SK-N-SH treated with all-trans-retinoic acid at 6 μM for 48 hours (cell line): Measurements from ENCODE around the gene OR2T33.
"Not testable (repeated sequence)": the region's sequence is repeated elsewhere in the genome, so short reads cannot be mapped to it uniquely, and the experiment has no call there.

Experiments used
- ATAC-seq: fragments of 200-7000 bp; cut with Tn5 transposase; 3 replicates; pipeline ENCODE4 v1.9.1; 2020; ENCODE audit warnings: mild to moderate bottlenecking, moderate library complexity
- ARNTL ChIP-seq: fragments of 450-650 bp; formaldehyde crosslinking; IDR thresholded peaks from 2 replicates; pipeline ENCODE4 v1.5.0; 2020; ENCODE audit warnings: low read depth, mild to moderate bottlenecking, moderate library complexity, borderline replicate concordance
- BACH2 ChIP-seq: fragments of 250-450 bp; sonication (Bioruptor Pico); IDR thresholded peaks from 2 replicates; pipeline ENCODE4 v1.9.0; 2021; ENCODE audit warnings: mild to moderate bottlenecking, borderline replicate concordance
- CSDC2 ChIP-seq: fragments of 250-450 bp; sonication (Bioruptor Pico); IDR thresholded peaks from 2 replicates; pipeline ENCODE4 v1.5.0; 2020; ENCODE audit warnings: mild to moderate bottlenecking, moderate library complexity
- ESRRG ChIP-seq: fragments of 250-450 bp; sonication (Bioruptor Pico); IDR thresholded peaks from 2 replicates; pipeline ENCODE4 v1.6.1; 2021; ENCODE audit warnings: mild to moderate bottlenecking
- GLIS3 ChIP-seq: fragments of 250-450 bp; sonication (Bioruptor Pico); IDR thresholded peaks from 2 replicates; pipeline ENCODE4 v1.5.0; 2020; ENCODE audit warnings: mild to moderate bottlenecking, moderate library complexity
- ISL1 ChIP-seq: fragments of 250-450 bp; sonication (Bioruptor Pico); IDR thresholded peaks from 2 replicates; pipeline ENCODE4 v2.1.2; 2022; ENCODE audit warnings: mild to moderate bottlenecking, moderate library complexity
- PPARA ChIP-seq: fragments of 250-450 bp; sonication (Bioruptor Pico); IDR thresholded peaks from 2 replicates; pipeline ENCODE4 v1.5.0; 2020; ENCODE audit warnings: mild to moderate bottlenecking, borderline replicate concordance
- SNAI2 ChIP-seq: fragments of 250-450 bp; sonication (Bioruptor Pico); IDR thresholded peaks from 2 replicates; pipeline ENCODE4 v1.5.0; 2020; ENCODE audit warnings: mild to moderate bottlenecking, moderate library complexity
- TOX ChIP-seq: fragments of 250-450 bp; sonication (Bioruptor Pico); IDR thresholded peaks from 2 replicates; pipeline ENCODE4 v1.8.0; 2021; ENCODE audit warnings: mild to moderate bottlenecking, moderate library complexity, borderline replicate concordance
- ZC3H10 ChIP-seq: fragments of 250-450 bp; sonication (Bioruptor Pico); IDR thresholded peaks from 2 replicates; pipeline ENCODE4 v1.5.1; 2021; ENCODE audit warnings: mild to moderate bottlenecking, moderate library complexity
- ZFP3 ChIP-seq: fragments of 250-450 bp; sonication (Bioruptor Pico); IDR thresholded peaks from 2 replicates; pipeline ENCODE4 v1.5.0; 2020; ENCODE audit warnings: mild to moderate bottlenecking, moderate library complexity
- ZFP30 ChIP-seq: fragments of 450-650 bp; formaldehyde crosslinking; IDR thresholded peaks from 2 replicates; pipeline ENCODE4 v1.5.0; 2022; ENCODE audit warnings: mild to moderate bottlenecking, moderate library complexity
- ZNF565 ChIP-seq: fragments of 450-650 bp; formaldehyde crosslinking; conservative IDR thresholded peaks from 2 replicates; pipeline ENCODE4 v1.5.0; 2020; ENCODE audit warnings: low read depth, mild to moderate bottlenecking, moderate library complexity
- ZNF70 ChIP-seq: fragments of 450-650 bp; formaldehyde crosslinking; IDR thresholded peaks from 2 replicates; pipeline ENCODE4 v1.5.0; 2020; ENCODE audit warnings: mild to moderate bottlenecking, moderate library complexity
- ZNF8 ChIP-seq: fragments of 450-650 bp; formaldehyde crosslinking; IDR thresholded peaks from 2 replicates; pipeline ENCODE4 v1.5.0; 2020; ENCODE audit warnings: mild to moderate bottlenecking, moderate library complexity
- TF ChIP-seq, protein P1 (sequence below): fragments of 250-450 bp; sonication (Bioruptor Pico); IDR thresholded peaks from 2 replicates; pipeline ENCODE4 v1.5.1; 2020; ENCODE audit warnings: low read depth, mild to moderate bottlenecking, moderate library complexity
- TF ChIP-seq, protein P2 (sequence below): fragments of 250-450 bp; sonication (Bioruptor Pico); IDR thresholded peaks from 2 replicates; pipeline ENCODE4 v1.8.0; 2020; ENCODE audit warnings: mild to moderate bottlenecking, moderate library complexity, borderline replicate concordance
- TF ChIP-seq, protein P3 (sequence below): fragments of 250-450 bp; sonication (Bioruptor Pico); IDR thresholded peaks from 2 replicates; pipeline ENCODE4 v1.5.0; 2020; ENCODE audit warnings: mild to moderate bottlenecking, moderate library complexity
- TF ChIP-seq, protein P4 (sequence below): fragments of 250-450 bp; sonication (Bioruptor Pico); IDR thresholded peaks from 2 replicates; pipeline ENCODE4 v1.8.0; 2021; ENCODE audit warnings: low read depth, mild to moderate bottlenecking, moderate library complexity, borderline replicate concordance
- TF ChIP-seq, protein P5 (sequence below): fragments of 250-450 bp; sonication (Bioruptor Pico); IDR thresholded peaks from 2 replicates; pipeline ENCODE4 v1.5.1; 2021; ENCODE audit warnings: mild to moderate bottlenecking, moderate library complexity

The OR2T33 gene

DNA sequence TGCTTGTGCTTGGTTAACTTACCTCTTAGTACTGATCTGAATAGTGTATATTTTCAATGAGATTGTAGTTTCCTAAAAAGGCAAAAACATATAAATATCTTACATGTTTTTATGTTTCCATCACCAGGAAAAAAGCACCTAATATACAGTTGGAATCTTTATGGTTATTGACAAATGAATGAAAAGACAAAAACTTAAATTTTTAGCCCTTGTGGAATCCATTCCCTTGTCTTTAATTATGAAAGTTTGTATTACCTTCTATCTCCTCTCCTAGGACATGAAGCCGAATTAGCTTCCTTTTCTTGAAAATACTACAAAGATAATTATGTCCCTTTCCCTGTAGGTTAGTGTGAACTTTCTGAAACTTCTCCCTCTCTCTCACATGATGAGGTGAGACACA, 25.5 kb upstream of the OR2T33 start, which contains the start of gene OR2T12:
TSS of gene OR2T12 (minus strand) at position 101 of the 400 bp plus-strand sequence. CDS start 7,846 bp downstream, outside the sequence.
- TF ChIP-seq, protein P1, sequence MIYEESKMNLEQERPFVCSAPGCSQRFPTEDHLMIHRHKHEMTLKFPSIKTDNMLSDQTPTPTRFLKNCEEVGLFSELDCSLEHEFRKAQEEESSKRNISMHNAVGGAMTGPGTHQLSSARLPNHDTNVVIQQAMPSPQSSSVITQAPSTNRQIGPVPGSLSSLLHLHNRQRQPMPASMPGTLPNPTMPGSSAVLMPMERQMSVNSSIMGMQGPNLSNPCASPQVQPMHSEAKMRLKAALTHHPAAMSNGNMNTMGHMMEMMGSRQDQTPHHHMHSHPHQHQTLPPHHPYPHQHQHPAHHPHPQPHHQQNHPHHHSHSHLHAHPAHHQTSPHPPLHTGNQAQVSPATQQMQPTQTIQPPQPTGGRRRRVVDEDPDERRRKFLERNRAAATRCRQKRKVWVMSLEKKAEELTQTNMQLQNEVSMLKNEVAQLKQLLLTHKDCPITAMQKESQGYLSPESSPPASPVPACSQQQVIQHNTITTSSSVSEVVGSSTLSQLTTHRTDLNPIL (CRISPR knock-in tag): no peak
- no peak for TF ChIP-seq ZNF70
- TF ChIP-seq TOX (CRISPR knock-in tag): no peak
- TF ChIP-seq, protein P2, sequence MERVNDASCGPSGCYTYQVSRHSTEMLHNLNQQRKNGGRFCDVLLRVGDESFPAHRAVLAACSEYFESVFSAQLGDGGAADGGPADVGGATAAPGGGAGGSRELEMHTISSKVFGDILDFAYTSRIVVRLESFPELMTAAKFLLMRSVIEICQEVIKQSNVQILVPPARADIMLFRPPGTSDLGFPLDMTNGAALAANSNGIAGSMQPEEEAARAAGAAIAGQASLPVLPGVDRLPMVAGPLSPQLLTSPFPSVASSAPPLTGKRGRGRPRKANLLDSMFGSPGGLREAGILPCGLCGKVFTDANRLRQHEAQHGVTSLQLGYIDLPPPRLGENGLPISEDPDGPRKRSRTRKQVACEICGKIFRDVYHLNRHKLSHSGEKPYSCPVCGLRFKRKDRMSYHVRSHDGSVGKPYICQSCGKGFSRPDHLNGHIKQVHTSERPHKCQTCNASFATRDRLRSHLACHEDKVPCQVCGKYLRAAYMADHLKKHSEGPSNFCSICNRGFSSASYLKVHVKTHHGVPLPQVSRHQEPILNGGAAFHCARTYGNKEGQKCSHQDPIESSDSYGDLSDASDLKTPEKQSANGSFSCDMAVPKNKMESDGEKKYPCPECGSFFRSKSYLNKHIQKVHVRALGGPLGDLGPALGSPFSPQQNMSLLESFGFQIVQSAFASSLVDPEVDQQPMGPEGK (CRISPR knock-in tag): no peak
- TF ChIP-seq CSDC2 (CRISPR knock-in tag): no peak
- no peak for TF ChIP-seq ZNF565 (CRISPR knock-in tag)
- no peak for TF ChIP-seq GLIS3 (CRISPR knock-in tag)
- TF ChIP-seq ARNTL: no peak
- no peak for TF ChIP-seq SNAI2
- TF ChIP-seq ZFP3 (CRISPR knock-in tag): no peak
- no peak for ATAC-seq

DNA sequence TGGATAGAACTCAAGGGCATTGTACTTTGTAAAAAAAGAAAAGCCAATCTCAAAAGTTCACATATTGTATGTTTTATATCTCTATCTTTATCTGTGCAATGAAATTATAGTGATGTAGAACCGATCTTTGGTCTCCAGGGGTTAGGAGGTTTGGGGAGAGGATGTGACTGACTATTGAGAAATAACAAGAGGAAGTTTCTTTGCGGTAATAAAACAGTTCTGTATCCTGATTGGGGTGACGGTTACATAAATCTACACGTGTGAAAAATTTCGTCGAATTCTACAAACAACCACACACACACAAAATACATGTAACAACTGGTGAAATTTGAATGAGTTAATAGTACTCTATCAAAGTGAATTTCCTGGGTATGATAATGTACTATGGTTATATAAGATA, 10.6 kb upstream of the OR2T33 start:
- ATAC-seq: no peak
- no peak for TF ChIP-seq SNAI2
- TF ChIP-seq, protein P3, sequence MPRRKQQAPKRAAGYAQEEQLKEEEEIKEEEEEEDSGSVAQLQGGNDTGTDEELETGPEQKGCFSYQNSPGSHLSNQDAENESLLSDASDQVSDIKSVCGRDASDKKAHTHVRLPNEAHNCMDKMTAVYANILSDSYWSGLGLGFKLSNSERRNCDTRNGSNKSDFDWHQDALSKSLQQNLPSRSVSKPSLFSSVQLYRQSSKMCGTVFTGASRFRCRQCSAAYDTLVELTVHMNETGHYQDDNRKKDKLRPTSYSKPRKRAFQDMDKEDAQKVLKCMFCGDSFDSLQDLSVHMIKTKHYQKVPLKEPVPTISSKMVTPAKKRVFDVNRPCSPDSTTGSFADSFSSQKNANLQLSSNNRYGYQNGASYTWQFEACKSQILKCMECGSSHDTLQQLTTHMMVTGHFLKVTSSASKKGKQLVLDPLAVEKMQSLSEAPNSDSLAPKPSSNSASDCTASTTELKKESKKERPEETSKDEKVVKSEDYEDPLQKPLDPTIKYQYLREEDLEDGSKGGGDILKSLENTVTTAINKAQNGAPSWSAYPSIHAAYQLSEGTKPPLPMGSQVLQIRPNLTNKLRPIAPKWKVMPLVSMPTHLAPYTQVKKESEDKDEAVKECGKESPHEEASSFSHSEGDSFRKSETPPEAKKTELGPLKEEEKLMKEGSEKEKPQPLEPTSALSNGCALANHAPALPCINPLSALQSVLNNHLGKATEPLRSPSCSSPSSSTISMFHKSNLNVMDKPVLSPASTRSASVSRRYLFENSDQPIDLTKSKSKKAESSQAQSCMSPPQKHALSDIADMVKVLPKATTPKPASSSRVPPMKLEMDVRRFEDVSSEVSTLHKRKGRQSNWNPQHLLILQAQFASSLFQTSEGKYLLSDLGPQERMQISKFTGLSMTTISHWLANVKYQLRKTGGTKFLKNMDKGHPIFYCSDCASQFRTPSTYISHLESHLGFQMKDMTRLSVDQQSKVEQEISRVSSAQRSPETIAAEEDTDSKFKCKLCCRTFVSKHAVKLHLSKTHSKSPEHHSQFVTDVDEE (CRISPR knock-in tag): no peak
- no peak for TF ChIP-seq ISL1 (CRISPR knock-in tag)
- TF ChIP-seq, protein P1 (CRISPR knock-in tag): no peak
- no peak for TF ChIP-seq BACH2
- TF ChIP-seq ZNF565 (CRISPR knock-in tag): no peak
- TF ChIP-seq ZC3H10 (CRISPR knock-in tag): no peak
- no peak for TF ChIP-seq CSDC2 (CRISPR knock-in tag)
- TF ChIP-seq PPARA (CRISPR knock-in tag): no peak
- TF ChIP-seq ZNF8 (CRISPR knock-in tag): no peak
- TF ChIP-seq, protein P2 (CRISPR knock-in tag): no peak
- TF ChIP-seq, protein P4, sequence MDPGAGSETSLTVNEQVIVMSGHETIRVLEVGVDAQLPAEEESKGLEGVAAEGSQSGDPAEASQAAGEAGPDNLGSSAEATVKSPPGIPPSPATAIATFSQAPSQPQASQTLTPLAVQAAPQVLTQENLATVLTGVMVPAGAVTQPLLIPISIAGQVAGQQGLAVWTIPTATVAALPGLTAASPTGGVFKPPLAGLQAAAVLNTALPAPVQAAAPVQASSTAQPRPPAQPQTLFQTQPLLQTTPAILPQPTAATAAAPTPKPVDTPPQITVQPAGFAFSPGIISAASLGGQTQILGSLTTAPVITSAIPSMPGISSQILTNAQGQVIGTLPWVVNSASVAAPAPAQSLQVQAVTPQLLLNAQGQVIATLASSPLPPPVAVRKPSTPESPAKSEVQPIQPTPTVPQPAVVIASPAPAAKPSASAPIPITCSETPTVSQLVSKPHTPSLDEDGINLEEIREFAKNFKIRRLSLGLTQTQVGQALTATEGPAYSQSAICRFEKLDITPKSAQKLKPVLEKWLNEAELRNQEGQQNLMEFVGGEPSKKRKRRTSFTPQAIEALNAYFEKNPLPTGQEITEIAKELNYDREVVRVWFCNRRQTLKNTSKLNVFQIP (CRISPR knock-in tag): no peak
- TF ChIP-seq ZFP30 (CRISPR knock-in tag): no peak
- TF ChIP-seq, protein P5, sequence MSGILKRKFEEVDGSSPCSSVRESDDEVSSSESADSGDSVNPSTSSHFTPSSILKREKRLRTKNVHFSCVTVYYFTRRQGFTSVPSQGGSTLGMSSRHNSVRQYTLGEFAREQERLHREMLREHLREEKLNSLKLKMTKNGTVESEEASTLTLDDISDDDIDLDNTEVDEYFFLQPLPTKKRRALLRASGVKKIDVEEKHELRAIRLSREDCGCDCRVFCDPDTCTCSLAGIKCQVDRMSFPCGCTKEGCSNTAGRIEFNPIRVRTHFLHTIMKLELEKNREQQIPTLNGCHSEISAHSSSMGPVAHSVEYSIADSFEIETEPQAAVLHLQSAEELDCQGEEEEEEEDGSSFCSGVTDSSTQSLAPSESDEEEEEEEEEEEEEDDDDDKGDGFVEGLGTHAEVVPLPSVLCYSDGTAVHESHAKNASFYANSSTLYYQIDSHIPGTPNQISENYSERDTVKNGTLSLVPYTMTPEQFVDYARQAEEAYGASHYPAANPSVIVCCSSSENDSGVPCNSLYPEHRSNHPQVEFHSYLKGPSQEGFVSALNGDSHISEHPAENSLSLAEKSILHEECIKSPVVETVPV: no peak
- no peak for TF ChIP-seq ESRRG (CRISPR knock-in tag)
- TF ChIP-seq ZFP3 (CRISPR knock-in tag): no peak

DNA sequence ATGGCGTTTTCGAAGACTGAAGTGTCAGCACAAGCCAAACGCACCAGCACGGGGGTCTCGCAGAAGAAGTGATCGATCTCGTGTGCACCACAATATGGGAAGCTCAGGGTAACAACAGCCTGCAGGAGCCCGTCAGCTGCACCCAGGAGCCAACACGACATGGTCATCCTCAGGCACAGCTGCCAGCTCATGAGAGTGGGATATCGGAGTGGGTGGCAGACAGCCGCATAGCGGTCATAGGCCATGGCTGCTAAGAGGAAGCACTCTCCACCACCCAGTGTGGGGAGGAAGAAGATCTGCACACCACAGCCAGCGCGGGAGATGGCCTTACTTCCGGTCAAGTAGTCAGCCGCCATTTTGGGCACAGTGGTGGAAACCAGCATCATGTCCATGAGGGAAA, 4.6 kb downstream of the OR2T33 start:
- not testable (repeated sequence) for ATAC-seq
